Activated CD4-positive, alpha-beta T cell treated with anti-CD3 and anti-CD28 coated beads, Interleukin-2, amount 10 ng/mL, durations not matched to agents 7 days and 5 days (primary cell): Measurements from ENCODE around the gene ARID1B. TPM values are rescaled to one million over a fixed set of nuclear protein-coding genes. Genes with fewer than 3 reads are reported as not detected.

Source experiments
- CTCF ChIA-PET: fragments of 350-600 bp; sonication (Branson Sonifier 250); formaldehyde crosslinking; loops from one replicate; lab custom pipeline; 2021; ENCODE audit warnings: antibody characterized with exemption; lab: Charles Lee
- POLR2A ChIA-PET: fragments of 350-600 bp; sonication (Branson Sonifier 250); formaldehyde crosslinking; loops from one replicate; lab custom pipeline; 2021; ENCODE audit warnings: antibody characterized with exemption; lab: Charles Lee
- DNase-seq: peaks from one replicate; pipeline ENCODE4 v3.0.0-alpha.2; 2020
- H3K27ac Mint-ChIP-seq: one replicate; pipeline ENCODE4 v1.8.0; 2021; ENCODE audit warnings: mild to moderate bottlenecking, moderate library complexity, mixed read lengths
- H3K27me3 Mint-ChIP-seq: one replicate; pipeline ENCODE4 v1.8.0; 2021; ENCODE audit warnings: mixed read lengths
- H3K36me3 Mint-ChIP-seq: one replicate; pipeline ENCODE4 v1.8.0; 2021; ENCODE audit warnings: low read depth, mixed read lengths
- H3K4me1 Mint-ChIP-seq: one replicate; pipeline ENCODE4 v1.8.0; 2021; ENCODE audit warnings: mixed read lengths
- H3K4me3 Mint-ChIP-seq: one replicate; pipeline ENCODE4 v1.8.0; 2021; ENCODE audit warnings: mild to moderate bottlenecking, moderate library complexity, mixed read lengths
- H3K9me3 Mint-ChIP-seq: one replicate; pipeline ENCODE4 v1.8.0; 2021; ENCODE audit warnings: mixed read lengths
- total RNA-seq, 2 experiments: library from RNA; stranded (reverse); gene quantifications; one replicate each; pipeline ENCODE4 v1.2.3, GENCODE V29; 2021

Gene ARID1B
- total RNA-seq, 2 experiments from 2014 or later: 76.8 to 89.6 TPM

DNA sequence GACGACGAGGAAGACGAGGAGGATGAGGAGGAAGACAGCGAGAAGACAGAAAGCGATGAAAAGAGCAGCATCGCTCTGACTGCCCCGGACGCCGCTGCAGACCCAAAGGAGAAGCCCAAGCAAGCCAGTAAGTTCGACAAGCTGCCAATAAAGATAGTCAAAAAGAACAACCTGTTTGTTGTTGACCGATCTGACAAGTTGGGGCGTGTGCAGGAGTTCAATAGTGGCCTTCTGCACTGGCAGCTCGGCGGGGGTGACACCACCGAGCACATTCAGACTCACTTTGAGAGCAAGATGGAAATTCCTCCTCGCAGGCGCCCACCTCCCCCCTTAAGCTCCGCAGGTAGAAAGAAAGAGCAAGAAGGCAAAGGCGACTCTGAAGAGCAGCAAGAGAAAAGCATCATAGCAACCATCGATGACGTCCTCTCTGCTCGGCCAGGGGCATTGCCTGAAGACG lies 429.2 kb downstream of the ARID1B start:
- peaks cover 26% of the 10 kb centered on the region for H3K36me3 Mint-ChIP-seq
- H3K27me3 Mint-ChIP-seq: no peaks in the 10 kb centered on the region
- CTCF ChIA-PET: interaction anchor here (0.8 to 1.5 kb wide), 3 partner anchors 8 to 30 kb away, joined by 3 read pairs; no protein-coding TSS in a partner anchor

DNA sequence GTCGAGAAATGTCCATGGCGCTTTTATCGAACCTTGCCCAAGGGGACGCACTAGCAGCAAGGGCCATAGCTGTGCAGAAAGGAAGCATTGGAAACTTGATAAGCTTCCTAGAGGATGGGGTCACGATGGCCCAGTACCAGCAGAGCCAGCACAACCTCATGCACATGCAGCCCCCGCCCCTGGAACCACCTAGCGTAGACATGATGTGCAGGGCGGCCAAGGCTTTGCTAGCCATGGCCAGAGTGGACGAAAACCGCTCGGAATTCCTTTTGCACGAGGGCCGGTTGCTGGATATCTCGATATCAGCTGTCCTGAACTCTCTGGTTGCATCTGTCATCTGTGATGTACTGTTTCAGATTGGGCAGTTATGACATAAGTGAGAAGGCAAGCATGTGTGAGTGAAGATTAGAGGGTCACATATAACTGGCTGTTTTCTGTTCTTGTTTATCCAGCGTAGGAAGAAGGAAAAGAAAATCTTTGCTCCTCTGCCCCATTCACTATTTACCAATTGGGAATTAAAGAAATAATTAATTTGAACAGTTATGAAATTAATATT lies 430.4 kb downstream of the ARID1B start:
- H3K27ac Mint-ChIP-seq: no peak overlapping the region
- no peak overlapping the region for H3K4me3 Mint-ChIP-seq
- DNase-seq: no peak
- H3K9me3 Mint-ChIP-seq: no peaks in the 10 kb centered on the region
- ChIA-PET POLR2A (no interaction called here), CTCF (interaction anchor here (1.2 to 1.5 kb wide), 2 partner anchors 9 to 28 kb away, joined by 3 read pairs; no protein-coding TSS in a partner anchor)
- H3K27me3 Mint-ChIP-seq: no peaks in the 10 kb centered on the region
- no peaks in the 10 kb centered on the region for H3K4me1 Mint-ChIP-seq
- peaks cover 19% of the 10 kb centered on the region for H3K36me3 Mint-ChIP-seq

More for the DNA sequence above, 429.2 kb downstream of the ARID1B start:
- POLR2A ChIA-PET: no interaction called here
- no peak for DNase-seq
- Mint-ChIP-seq H3K4me1 (no peaks in the 10 kb centered on the region), H3K9me3 (no peaks in the 10 kb centered on the region), H3K4me3 (no peak overlapping the region), H3K27ac (no peak overlapping the region)

DNA sequence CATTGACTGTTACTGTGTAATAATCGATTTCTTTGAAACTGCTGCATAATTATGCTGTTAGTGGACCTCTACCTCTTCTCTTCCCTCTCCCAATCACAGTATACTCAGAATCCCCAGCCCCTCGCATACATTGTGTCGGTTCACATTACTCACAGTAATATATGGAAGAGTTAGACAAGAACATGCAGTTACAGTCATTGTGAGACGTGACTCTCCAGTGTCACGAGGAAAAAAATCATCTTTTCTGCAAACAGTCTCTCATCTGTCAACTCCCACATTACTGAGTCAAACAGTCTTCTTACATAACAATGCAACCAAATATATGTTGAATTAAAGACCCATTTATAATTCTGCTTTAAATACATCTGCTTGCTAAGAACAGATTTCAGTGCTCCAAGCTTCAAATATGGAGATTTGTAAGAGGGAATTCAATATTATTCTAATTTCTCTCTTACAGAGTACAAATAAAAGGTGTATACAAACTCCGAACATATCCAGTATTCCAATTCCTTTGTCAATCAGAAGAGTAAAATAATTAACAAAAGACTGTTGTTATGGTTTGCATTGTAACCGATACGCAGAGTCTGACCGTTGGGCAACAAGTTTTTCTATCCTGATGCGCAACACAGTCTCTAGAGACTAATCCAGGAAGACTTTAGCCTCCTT lies 432.8 kb downstream of the ARID1B start:
- POLR2A ChIA-PET: no interaction called here
- Mint-ChIP-seq H3K27ac (no peak overlapping the region), H3K9me3 (no peaks in the 10 kb centered on the region), H3K4me1 (no peaks in the 10 kb centered on the region), H3K27me3 (no peaks in the 10 kb centered on the region), H3K4me3 (no peak overlapping the region), H3K36me3 (peaks cover 10% of the 10 kb centered on the region)
- CTCF ChIA-PET: interaction anchor here (0.5 to 1.3 kb wide), 2 partner anchors 10 to 1624 kb away, joined by 3 read pairs; no protein-coding TSS in a partner anchor
- DNase-seq: no peak

DNA sequence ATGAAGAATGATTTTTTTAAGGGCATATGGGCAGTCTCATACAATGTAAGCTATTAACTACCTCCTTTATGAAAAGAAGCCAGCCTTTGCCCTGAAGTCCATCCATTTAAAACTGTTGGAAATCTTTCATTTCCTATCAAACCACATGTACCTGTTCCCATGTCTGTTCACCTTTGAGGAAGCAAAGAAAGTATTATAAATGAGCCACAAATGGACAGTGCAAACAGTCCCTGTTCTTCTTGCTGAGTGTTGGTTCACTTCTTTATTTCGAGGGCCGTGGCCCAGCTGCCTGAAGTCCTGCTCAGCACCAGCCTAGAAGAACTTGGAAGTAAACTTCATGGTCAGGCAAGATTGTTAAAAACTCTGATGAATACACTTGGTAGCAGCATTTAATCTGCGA lies 433.8 kb downstream of the ARID1B start:
- ChIA-PET CTCF (interaction anchor here (0.5 to 1.3 kb wide), 3 partner anchors 9 to 1625 kb away, joined by 3 read pairs; no protein-coding TSS in a partner anchor), POLR2A (no interaction called here)
- no peak overlapping the region for H3K4me3 Mint-ChIP-seq
- H3K27ac Mint-ChIP-seq: no peak overlapping the region
- no peaks in the 10 kb centered on the region for H3K27me3 Mint-ChIP-seq
- H3K4me1 Mint-ChIP-seq: no peaks in the 10 kb centered on the region
- peaks cover 7% of the 10 kb centered on the region for H3K36me3 Mint-ChIP-seq
- no peaks in the 10 kb centered on the region for H3K9me3 Mint-ChIP-seq
- no peak for DNase-seq

DNA sequence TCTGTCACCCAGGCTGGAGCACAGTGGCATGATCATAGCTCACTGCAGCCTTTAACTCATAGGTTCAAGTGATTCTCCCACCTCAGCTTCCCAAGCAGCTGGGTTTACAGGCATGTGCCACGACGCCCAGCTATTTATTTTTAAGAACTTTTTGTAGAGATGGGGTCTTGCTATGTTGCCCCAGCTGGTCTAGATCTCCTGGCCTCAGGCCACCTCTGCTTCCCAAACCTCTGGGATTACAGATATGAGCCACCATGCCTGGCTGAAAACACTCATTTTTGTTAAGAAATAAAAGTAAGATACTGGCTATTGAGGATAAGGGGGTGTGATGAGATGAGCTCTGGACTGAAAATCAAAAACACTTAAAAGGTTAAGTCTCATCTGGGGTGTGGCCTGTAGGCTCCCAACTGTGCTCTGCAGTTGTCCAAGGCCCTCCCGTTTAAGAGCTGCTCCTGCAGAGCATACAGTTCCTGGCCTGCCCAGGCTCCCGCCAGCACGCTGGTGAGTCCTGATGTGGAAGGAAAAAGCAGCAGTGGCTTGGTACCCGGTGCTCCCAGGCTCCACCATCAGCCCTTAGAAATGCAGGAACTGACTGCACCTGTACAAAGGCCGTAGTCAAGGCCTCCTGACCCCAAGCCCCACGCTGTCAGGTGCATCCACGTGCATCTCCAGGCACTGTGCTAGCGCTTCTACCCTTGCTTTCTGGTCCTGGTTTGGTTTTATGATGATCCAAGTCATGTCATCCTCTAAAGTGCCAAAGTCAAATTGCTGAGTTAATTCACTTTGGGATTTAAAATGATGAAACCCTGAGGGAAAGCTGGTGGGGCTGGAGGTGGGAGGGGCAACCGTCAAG lies 434.7 kb downstream of the ARID1B start:
- ChIA-PET CTCF (interaction anchor here (1.0 to 1.3 kb wide), 3 partner anchors 8 to 24 kb away, joined by 3 to 4 read pairs (median 3); no protein-coding TSS in a partner anchor), POLR2A (no interaction called here)
- Mint-ChIP-seq H3K4me3 (no peak overlapping the region), H3K27me3 (no peaks in the 10 kb centered on the region), H3K36me3 (no peaks in the 10 kb centered on the region), H3K27ac (no peak overlapping the region), H3K4me1 (no peaks in the 10 kb centered on the region), H3K9me3 (no peaks in the 10 kb centered on the region)
- DNase-seq: no peak

DNA sequence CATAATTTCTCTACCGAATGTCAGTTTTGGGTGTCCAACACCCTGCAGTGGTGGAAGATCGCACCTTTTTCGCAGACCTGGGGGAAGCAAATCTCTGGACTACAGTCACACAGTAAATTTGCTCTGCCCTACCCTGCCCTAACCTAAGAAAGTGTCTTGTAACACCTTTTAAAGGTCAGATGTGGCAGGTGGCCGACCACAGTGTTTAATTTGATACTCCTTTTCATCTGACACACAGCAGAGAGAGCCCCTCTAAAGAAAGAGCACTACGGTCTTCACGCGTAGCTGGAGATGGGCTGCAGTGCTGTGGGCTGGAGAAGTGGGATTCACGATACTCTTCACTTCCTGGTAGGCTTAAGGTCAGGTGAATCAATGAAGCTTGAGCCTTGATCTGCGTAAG lies 436.2 kb downstream of the ARID1B start:
- no peaks in the 10 kb centered on the region for H3K36me3 Mint-ChIP-seq
- POLR2A ChIA-PET: no interaction called here
- no peaks in the 10 kb centered on the region for H3K27me3 Mint-ChIP-seq
- no peaks in the 10 kb centered on the region for H3K4me1 Mint-ChIP-seq
- H3K4me3 Mint-ChIP-seq: no peak overlapping the region
- no peak overlapping the region for H3K27ac Mint-ChIP-seq
- no peaks in the 10 kb centered on the region for H3K9me3 Mint-ChIP-seq
- DNase-seq: no peak
- CTCF ChIA-PET: interaction anchor here (0.6 to 1.1 kb wide), 2 partner anchors 13 to 308 kb away, joined by 3 read pairs; no protein-coding TSS in a partner anchor

DNA sequence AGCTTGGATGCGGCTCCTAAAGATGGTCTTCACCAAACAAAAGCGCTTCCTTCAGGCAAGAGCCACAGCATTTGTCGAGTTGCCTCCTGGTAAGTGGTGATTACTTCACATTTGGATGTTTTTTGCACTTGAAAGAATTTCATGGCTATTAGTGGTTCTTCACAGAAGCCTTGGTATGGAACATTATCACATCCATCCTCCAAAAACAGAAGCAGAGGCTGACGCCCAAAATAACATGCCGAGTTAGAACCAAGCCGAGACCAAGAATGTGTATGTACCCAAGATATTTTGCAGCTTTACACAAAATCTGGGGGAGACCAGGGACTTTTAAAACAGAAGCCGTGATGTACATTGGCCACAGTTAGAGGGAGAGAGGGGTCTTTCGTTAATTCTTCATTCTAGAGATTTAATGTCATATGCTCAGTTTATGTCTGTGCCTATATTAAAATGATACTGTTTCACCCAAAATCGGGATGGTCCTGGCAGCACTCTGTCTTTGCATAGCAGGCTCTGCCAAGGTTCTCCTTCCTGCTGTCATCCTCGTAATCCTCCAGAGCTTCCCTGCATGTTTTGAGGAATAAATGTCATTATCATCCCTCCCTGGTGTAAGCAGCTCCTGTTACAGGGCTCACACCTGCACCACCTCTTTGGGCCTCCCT lies 436.9 kb downstream of the ARID1B start:
- CTCF ChIA-PET: interaction anchor here (0.6 to 1.6 kb wide), 3 partner anchors 13 to 309 kb away, joined by 3 read pairs; no protein-coding TSS in a partner anchor

DNA sequence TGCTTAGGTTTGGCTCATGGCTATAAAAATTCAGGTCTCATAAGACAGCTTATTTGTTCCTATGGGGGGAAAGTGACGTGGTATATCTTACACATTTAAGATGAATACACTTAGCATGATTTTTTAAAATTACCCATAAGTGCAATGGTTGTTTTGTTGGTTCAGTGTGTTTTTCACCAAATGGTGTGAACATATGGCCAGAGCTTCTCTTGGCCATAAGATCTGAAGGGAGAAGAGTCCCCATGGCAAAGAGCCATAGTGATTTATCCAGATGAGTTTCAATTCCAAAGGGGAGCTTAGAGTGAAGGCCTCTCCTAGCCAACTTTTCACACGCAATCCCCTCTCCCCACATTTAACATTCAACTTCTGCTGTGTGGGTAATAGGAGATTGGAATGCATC lies 438.5 kb downstream of the ARID1B start:
- H3K4me1 Mint-ChIP-seq: peaks cover 6% of the 10 kb centered on the region
- H3K36me3 Mint-ChIP-seq: no peaks in the 10 kb centered on the region
- no peaks in the 10 kb centered on the region for H3K27me3 Mint-ChIP-seq
- no peak for DNase-seq
- POLR2A ChIA-PET: interaction anchor here (0.6 kb wide), 1 partner anchor 445 kb away, joined by 3 read pairs; no protein-coding TSS in a partner anchor
- CTCF ChIA-PET: interaction anchor here (1.6 kb wide), 1 partner anchor 87 kb away, joined by 3 read pairs; no protein-coding TSS in a partner anchor
- no peak overlapping the region for H3K27ac Mint-ChIP-seq
- H3K9me3 Mint-ChIP-seq: no peaks in the 10 kb centered on the region
- H3K4me3 Mint-ChIP-seq: no peak overlapping the region

More for the DNA sequence above, 436.9 kb downstream of the ARID1B start:
- H3K27ac Mint-ChIP-seq: no peak overlapping the region
- H3K4me1 Mint-ChIP-seq: no peaks in the 10 kb centered on the region
- no peaks in the 10 kb centered on the region for H3K36me3 Mint-ChIP-seq
- H3K27me3 Mint-ChIP-seq: no peaks in the 10 kb centered on the region
- DNase-seq: no peak
- POLR2A ChIA-PET: no interaction called here
- H3K9me3 Mint-ChIP-seq: no peaks in the 10 kb centered on the region
- no peak overlapping the region for H3K4me3 Mint-ChIP-seq

DNA sequence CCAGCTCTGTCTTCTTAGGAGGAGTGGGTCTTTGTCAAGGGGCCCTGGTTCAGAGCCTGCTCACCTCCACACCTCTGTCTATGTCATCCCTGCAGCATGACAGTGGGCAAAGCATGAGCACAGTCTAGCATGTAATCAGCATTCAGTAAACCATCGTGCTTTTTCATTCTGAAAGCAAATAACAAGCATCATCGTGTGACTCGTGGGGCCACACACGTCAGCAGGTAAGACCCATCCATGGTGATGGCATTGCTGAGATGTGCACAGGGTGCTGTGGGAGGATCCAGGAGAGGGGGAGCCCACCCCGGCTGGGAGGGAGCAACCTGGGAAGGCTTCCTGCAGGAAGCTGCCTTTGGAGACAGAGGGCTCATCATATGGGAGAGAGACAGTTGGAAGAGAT lies 439.4 kb downstream of the ARID1B start:
- no peak overlapping the region for H3K4me3 Mint-ChIP-seq
- no peak for DNase-seq
- POLR2A ChIA-PET: no interaction called here

DNA sequence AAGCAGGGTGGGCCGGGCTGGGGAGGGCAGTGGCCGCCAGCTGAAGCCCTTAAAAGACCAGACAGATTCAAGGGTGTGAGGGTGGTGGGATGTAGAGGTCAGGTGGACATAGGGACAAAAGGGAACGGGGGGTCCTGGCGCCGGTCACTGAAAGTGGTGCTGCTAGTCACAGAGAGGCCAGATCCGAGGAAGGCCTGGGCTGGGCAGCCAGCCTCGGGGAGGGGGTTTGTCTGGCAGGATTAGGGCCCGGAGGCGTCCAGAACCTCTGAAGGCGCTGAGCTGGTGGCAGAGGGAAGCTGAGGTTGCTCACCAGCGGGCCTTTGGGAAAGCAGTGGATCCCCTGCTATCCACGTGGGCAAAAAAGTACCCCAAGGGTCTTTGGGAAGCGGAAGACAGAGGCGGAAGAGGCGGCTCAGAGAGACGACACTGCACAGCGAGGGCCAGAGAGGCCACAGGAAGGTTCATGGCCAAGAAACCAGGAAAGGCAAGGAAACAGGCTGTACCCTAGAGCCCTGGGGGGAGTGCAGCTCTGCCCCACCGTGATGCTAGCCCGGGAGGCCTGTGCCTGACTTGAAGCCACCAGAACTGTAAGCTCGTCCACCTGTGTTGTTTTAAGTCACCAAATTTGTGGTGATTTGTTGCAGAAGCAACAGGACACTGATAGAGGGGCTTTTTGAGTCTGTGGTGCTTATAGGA lies 440.2 kb downstream of the ARID1B start:
- ChIA-PET CTCF (interaction anchor here (1.2 to 3.3 kb wide), 2 partner anchors 12 to 19 kb away, joined by 3 to 8 read pairs; no protein-coding TSS in a partner anchor), POLR2A (no interaction called here)
- Mint-ChIP-seq H3K4me1 (peaks cover 21% of the 10 kb centered on the region), H3K27me3 (no peaks in the 10 kb centered on the region), H3K9me3 (no peaks in the 10 kb centered on the region), H3K27ac (no peak overlapping the region), H3K4me3 (no peak overlapping the region), H3K36me3 (no peaks in the 10 kb centered on the region)
- DNase-seq: no peak

More for the DNA sequence above, 439.4 kb downstream of the ARID1B start:
- peak overlapping the region; percentile 10 for H3K27ac Mint-ChIP-seq
- CTCF ChIA-PET: interaction anchor here (3.3 kb wide), 1 partner anchor 18 kb away, joined by 8 read pairs; no protein-coding TSS in a partner anchor
- H3K27me3 Mint-ChIP-seq: no peaks in the 10 kb centered on the region
- peaks cover 14% of the 10 kb centered on the region for H3K4me1 Mint-ChIP-seq
- no peaks in the 10 kb centered on the region for H3K9me3 Mint-ChIP-seq
- no peaks in the 10 kb centered on the region for H3K36me3 Mint-ChIP-seq

DNA sequence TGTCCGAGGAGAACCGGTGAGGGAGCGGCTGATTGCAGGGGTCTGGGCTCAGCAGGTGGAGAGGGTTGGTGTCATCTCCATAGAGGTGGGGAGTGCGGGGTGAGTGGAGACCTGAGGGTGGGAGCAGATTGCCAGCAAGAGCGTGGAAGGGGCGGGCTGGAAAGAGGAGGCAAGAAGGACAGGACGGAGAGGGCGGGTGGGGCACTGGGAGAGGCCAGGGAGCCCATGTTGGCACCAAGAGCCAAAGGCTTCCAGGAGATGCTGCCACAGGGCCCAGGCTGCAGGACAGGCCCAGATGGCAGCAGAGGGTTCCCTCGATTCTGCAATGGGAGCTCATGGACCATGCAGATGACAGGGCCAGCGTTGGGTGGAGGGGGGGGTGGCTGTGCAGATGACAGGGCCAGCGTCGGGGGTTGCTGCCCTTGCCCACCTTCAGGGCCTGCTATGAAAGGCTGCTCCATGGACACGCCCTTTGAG lies 440.8 kb downstream of the ARID1B start:
- H3K4me3 Mint-ChIP-seq: no peak overlapping the region
- no peak overlapping the region for H3K27ac Mint-ChIP-seq
- H3K27me3 Mint-ChIP-seq: no peaks in the 10 kb centered on the region
- H3K9me3 Mint-ChIP-seq: no peaks in the 10 kb centered on the region
- H3K36me3 Mint-ChIP-seq: no peaks in the 10 kb centered on the region
- peaks cover 27% of the 10 kb centered on the region for H3K4me1 Mint-ChIP-seq
- no peak for DNase-seq
- CTCF ChIA-PET: interaction anchor here (1.2 to 3.3 kb wide), 2 partner anchors 11 to 20 kb away, joined by 3 to 8 read pairs; no protein-coding TSS in a partner anchor
- POLR2A ChIA-PET: no interaction called here
